Left ventricle myocardium superior (tissue), 1 donor: ENCODE measurements around the gene ICA1L. TPM values are rescaled to one million over a fixed set of nuclear protein-coding genes. Genes with fewer than 3 reads are reported as not detected.
"Not testable (repeated sequence)": the region's sequence is repeated elsewhere in the genome, so short reads cannot be mapped to it uniquely, and the experiment has no call there.

Source experiments
- ATAC-seq: fragments of 200-7000 bp; cut with Tn5 transposase; one replicate; pipeline ENCODE4 v1.9.1; 2020; ENCODE audit warnings: mild to moderate bottlenecking, moderate library complexity
- DNase-seq: peaks from one replicate; pipeline ENCODE4 v3.0.0-alpha.2; 2020
- intact Hi-C: fragments of 100-400 bp; cut with micrococcal nuclease; formaldehyde crosslinking; loops from one replicate; pipeline ENCODE4 v1.11.0; 2022
- total RNA-seq: library from RNA; stranded (reverse); fragmentation: NEBNext Ultra II Directional; extraction: Animal tissue kit (Norgen Biotek cat#: 25700); gene quantifications from one replicate; pipeline ENCODE4 v1.2.1, GENCODE V29; 2021
- donor health status: DM: no; HTN: yes; CAD: no; lungs with severe emphysema.

The ICA1L gene
- total RNA-seq, 1 donor from 2014 or later: 6.9 TPM

GRCh38 chr2:202805911-202806310, 65.7 kb downstream of the ICA1L start:
- peak; percentile 92 for ATAC-seq
- intact Hi-C loops: not testable (repeated sequence)
- DNase-seq: peak; percentile 67

- DNase-seq (no peak), ATAC-seq (no peak)
- intact Hi-C loops: no loop called here
Measured at GRCh38 chr2:202797944-202798343, 73.6 kb downstream of the ICA1L start.

- intact Hi-C loops: no loop called here
Measured at GRCh38 chr2:202790676-202791075, 80.9 kb downstream of the ICA1L start.

GRCh38 chr2:202786842-202787241, 84.7 kb downstream of the ICA1L start:
- intact Hi-C loops: no loop called here
- no peak for DNase-seq

More at GRCh38 chr2:202790676-202791075, 80.9 kb downstream of the ICA1L start:
- DNase-seq: no peak
- no peak for ATAC-seq

GRCh38 chr2:202782940-202783558, 88.5 kb downstream of the ICA1L start:
- ATAC-seq (no peak), DNase-seq (no peak)
- intact Hi-C loops: no loop called here

More at GRCh38 chr2:202786842-202787241, 84.7 kb downstream of the ICA1L start:
- ATAC-seq: no peak

GRCh38 chr2:202780514-202781021, 91.0 kb downstream of the ICA1L start:
- ATAC-seq: no peak
- DNase-seq: no peak
- intact Hi-C loops: no loop called here

- intact Hi-C loops: no loop called here
- DNase-seq: no peak
- ATAC-seq: no peak
Measured at GRCh38 chr2:202778217-202778616, 93.3 kb downstream of the ICA1L start.

- no peak for DNase-seq
- intact Hi-C loops: no loop called here
- ATAC-seq: no peak
Measured at GRCh38 chr2:202774104-202774503, 97.5 kb downstream of the ICA1L start.

- DNase-seq (no peak), ATAC-seq (no peak)
- intact Hi-C loops: no loop called here
Measured at GRCh38 chr2:202773301-202773973, 98.1 kb downstream of the ICA1L start.

GRCh38 chr2:202771741-202772460, 99.7 kb downstream of the ICA1L start:
- peak; percentile 60 for ATAC-seq
- DNase-seq: no peak
- intact Hi-C loops: no loop called here

GRCh38 chr2:202771336-202771735, 100.2 kb downstream of the ICA1L start:
- intact Hi-C loops: no loop called here
- DNase-seq: no peak
- ATAC-seq: no peak

GRCh38 chr2:202769201-202769600, 102.4 kb downstream of the ICA1L start:
- ATAC-seq (no peak), DNase-seq (no peak)
- intact Hi-C loops: no loop called here

- intact Hi-C loops: no loop called here
- ATAC-seq (no peak), DNase-seq (no peak)
Measured at GRCh38 chr2:202768273-202768672, 103.3 kb downstream of the ICA1L start.

- intact Hi-C loops: no loop called here
- DNase-seq (no peak), ATAC-seq (no peak)
Measured at GRCh38 chr2:202765436-202765835, 106.1 kb downstream of the ICA1L start.

GRCh38 chr2:202764991-202765390, 106.6 kb downstream of the ICA1L start:
- intact Hi-C loops: no loop called here
- DNase-seq (no peak), ATAC-seq (no peak)

- intact Hi-C loops: no loop called here
- no peak for ATAC-seq
- DNase-seq: no peak
Measured at GRCh38 chr2:202763916-202764315, 107.7 kb downstream of the ICA1L start.

GRCh38 chr2:202762556-202762955, 109.0 kb downstream of the ICA1L start:
- no peak for ATAC-seq

GRCh38 chr2:202760848-202761247, 110.7 kb downstream of the ICA1L start:
- intact Hi-C loops: no loop called here
- ATAC-seq (no peak), DNase-seq (no peak)

More at GRCh38 chr2:202762556-202762955, 109.0 kb downstream of the ICA1L start:
- no peak for DNase-seq
- intact Hi-C loops: no loop called here

- intact Hi-C loops: no loop called here
- ATAC-seq (no peak), DNase-seq (no peak)
Measured at GRCh38 chr2:202758604-202759003, 113.0 kb downstream of the ICA1L start.

- ATAC-seq (no peak), DNase-seq (no peak)
- intact Hi-C loops: no loop called here
Measured at GRCh38 chr2:202758128-202758527, 113.4 kb downstream of the ICA1L start.
